ENCODE data around the gene CENPP.

Gene CENPP

DNA sequence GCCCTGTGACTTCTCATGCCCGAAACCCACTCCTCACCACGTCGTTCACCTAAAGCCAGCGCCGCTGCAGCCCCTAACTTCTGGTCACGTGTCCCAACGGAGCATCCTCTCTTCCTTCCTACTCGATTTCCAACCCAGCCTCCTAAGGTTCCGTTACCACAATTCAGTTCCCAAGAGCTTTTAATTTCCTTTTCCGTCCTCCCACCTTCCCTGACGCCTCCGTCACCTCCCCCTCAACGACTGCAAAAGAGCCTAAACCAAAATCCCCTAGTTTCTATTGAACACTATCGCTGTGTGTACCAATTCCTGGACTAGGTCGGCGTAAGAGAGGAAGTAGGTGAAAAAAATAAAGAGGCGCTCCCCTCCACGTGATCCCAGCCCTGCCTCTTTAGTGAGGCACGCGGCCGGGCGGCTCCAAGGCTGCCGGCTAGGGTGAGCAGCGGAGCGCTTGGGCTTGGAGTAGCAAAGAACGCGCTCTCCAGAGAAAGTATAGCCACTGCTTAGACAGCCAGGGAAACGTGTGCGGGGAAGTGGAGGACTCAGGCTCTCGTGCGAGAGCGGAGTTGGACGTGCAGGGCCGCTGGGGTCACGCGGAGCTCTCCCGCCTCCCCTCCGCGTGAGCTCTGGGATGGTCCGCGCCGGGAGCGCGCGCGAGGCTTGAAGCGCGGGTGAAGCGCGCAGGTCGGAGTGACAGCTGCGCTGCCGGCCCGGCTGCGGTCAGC is at the start of gene CENPP, which contains the start of gene NOL8:
Gene CENPP (plus strand): TSS at position 685 of the 722 bp plus-strand sequence.
Gene NOL8 (minus strand): TSS at position 82 of the 722 bp plus-strand sequence. CDS start 1,189 bp downstream, outside the sequence.
- peak; percentile 70 for DNase-seq

DNA sequence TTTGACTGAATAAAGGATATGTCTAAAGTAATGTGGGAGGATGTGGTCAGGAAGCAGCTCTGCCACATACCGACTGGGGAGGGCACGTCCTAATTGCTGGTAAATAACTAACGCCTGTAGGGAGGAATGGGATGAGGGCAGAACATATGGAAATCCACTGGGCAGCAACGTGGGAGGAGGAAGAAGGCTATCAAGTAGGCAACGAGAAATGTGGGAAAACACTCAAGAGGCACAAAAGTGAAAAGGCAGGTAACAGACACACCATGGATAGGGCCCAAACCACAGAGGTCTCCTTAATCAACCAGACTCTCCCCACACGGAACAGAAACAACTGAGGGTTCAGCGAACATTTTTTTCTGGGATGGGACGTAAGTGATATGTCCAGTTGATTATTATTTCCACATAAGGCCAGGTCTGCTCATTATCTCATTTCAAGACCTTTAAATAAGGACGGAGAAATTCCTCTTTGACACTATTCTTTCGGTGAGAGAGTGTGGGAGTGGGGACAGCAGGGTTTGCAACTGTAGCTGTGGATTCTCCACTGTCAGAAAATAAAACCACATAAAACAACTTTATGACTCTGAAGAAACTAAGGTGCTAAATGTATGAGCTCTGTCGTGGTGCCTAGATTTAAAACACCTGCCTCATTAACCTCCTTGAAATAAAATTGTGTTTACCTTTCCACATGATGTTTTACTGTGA is 49.3 kb upstream of the CENPP start:
- DNase-seq, result no peak

GRCh38 chr9:92278110-92278509 is 47.6 kb upstream of the CENPP start:
- DNase-seq, result no peak

GRCh38 chr9:92279302-92279701 is 46.5 kb upstream of the CENPP start:
- DNase-seq, result no peak

DNA sequence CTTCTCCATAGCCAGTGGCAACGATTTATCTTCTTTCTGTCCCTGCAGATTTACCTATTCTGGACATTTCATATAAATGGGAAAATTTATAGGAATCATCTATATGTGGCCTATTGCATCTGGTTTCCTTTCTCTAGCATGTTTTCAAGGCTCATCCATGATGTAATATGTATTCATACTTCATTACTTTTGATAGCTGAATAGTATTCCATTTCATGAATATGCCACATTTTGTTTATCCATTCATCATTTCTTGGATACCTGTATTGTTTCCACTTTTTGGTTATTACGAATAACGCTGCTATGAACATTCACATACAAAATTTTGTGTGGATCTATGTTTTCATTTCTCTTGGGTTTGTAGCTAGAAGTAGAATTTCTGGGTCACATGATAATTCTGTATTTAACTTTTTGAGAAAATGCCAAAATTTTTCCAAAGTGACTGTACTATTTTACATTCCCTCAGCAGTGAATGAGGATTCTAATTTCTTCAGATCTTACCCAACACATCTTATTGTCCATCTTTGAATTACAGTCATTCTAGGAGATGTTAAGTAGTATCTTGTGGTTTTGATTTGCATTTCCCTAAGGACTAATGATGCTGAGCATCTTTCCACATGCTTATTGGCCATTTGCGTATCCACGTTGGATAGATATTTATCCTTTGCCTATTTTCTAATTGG is 35.9 kb upstream of the CENPP start:
- DNase-seq, result no peak

- no peak for DNase-seq
These were observed 34.8 kb upstream of the CENPP start for GRCh38 chr9:92290785-92291429.

GRCh38 chr9:92291577-92291976 is 34.2 kb upstream of the CENPP start:
- no peak for DNase-seq

GRCh38 chr9:92292338-92293074 is 33.2 kb upstream of the CENPP start:
- DNase-seq, result no peak

DNA sequence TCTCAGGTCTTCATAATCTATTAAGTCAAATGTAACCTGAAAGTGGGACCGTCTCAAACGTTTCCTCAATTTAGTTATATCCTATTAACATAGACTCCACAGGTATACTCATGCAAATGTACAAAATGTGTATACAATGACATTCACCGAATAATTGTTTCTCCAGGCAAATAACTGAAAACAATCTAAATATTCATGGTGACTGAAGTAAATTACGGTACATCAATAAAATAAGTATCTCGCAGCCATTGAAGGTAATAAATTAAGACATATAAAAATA is 32.7 kb upstream of the CENPP start:
- DNase-seq, result no peak

- DNase-seq, result peak; percentile 76
These were observed 32.1 kb upstream of the CENPP start, which contains the start of gene IARS1 for GRCh38 chr9:92293452-92294296. Gene IARS1, minus strand, starts transcription at chr9:92293697. Its CDS starts 4,278 bp downstream, at chr9:92289419.

DNA sequence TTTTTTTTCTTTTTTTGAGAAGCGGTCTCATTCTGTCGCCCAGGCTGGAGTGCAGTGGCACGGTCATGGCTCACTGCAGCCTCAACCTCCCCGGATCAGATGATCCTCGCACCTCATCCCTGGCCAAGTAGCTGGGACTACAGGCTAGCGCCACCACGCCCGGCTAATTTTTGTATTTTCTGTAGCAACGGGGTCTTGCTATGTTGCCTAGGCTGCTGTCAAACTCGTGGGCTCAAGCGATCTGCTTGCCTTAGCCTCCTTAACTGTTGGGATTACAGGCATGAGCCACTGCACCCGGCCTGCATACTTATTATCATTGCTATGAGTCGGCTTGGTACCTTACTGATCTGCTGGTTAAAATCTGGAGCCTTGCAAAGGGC is 31.5 kb upstream of the CENPP start:
- DNase-seq, result peak; percentile 5

GRCh38 chr9:92295240-92295790 is 30.4 kb upstream of the CENPP start:
- no peak for DNase-seq

GRCh38 chr9:92295827-92296258 is 29.9 kb upstream of the CENPP start:
- DNase-seq, result no peak

GRCh38 chr9:92297611-92298010 is 28.1 kb upstream of the CENPP start:
- DNase-seq, result no peak

DNA sequence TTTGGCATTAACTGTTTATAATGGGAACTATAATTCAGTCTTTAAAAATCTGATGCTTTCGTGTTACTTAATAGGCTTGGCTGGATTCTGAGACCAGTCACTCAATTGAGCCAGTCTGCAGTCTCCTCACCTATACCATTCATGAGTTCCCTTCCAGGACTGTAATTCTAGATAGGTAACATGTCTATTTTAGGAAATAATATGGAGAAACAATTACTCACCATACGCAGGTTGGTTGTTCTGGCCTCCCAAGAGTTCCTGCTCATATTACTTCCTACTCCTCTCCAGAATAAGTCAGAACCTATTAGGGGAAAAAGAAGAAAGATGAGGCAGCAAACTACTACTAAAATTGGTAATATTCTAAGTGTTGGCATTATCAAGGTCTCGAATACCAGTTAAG is 27.7 kb upstream of the CENPP start:
- DNase-seq, result no peak

DNA sequence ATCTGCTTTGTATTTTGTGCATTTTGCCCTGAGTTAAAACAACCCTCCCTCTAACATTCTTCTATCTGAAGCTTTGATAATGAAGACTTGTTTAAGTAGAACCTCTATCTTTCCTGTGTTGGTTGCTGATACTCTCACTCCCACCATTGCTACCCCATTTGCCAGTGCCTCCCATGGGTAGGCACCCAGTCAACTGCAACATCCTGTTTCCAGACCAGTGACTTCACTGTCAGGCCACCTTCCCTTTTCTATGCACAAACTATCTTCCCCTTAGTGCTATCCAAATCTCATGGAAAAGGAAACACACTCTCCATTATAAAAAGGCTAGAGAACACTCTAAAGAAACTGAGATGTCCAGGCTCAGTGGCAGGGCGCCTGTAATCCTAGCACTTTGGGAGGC is 26.6 kb upstream of the CENPP start:
- no peak for DNase-seq

DNA sequence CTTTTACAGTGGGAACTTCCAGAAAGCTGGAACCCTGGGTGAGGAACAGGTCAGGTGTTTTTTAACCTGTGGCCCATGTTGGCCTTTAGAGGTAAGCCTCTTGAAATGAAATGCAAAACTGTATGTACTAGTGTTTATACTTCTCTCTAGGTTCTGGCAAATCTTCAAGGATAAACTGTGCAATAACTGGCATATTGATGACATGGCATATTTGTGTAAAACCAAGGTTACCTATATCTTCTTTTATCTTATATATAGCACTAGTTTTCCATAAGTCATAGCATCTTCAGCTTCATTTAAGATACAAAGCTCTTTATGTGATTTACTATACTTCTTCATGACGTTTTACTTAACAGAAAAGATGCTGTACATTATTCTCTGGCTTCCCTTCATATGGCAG is 24.8 kb upstream of the CENPP start:
- DNase-seq, result no peak

DNA sequence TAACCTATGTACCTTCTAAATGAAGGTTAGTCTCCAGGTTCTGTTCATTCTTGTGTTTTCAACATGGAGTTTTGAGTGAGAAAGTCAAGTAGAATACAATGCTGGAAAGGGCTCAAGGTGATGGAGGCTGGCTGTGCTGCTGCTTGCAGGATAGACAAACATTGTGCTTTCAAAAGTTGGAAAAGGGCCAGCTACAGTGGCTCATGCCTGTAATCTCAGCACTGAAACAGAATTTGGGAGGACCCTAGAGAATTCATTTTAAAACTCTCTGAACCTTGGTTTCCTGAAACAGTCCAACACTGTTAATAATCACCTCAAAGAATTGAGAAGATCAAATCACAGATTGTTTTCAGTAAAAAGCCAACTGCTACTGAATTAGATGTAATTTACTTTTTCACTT is 16.9 kb upstream of the CENPP start:
- DNase-seq, result no peak

DNA sequence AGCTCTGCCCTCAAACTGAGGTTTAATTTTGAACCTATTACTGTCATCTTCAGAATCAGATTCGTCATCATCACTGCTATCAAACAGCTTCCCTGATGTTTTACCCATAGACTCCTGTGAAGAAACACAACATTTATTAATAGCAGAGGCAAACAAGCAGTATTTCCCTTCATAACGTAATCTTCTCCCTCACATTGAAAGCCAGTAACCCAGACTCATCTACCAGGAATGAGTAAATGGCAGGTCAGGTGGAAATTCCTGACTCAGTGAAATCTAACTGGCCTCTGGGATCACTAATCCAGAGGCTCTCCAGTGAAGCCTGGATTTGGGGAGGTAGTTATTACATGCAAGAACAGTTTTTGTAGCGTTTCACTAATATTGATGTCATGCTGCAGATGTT is 15.2 kb upstream of the CENPP start:
- DNase-seq, result no peak

DNA sequence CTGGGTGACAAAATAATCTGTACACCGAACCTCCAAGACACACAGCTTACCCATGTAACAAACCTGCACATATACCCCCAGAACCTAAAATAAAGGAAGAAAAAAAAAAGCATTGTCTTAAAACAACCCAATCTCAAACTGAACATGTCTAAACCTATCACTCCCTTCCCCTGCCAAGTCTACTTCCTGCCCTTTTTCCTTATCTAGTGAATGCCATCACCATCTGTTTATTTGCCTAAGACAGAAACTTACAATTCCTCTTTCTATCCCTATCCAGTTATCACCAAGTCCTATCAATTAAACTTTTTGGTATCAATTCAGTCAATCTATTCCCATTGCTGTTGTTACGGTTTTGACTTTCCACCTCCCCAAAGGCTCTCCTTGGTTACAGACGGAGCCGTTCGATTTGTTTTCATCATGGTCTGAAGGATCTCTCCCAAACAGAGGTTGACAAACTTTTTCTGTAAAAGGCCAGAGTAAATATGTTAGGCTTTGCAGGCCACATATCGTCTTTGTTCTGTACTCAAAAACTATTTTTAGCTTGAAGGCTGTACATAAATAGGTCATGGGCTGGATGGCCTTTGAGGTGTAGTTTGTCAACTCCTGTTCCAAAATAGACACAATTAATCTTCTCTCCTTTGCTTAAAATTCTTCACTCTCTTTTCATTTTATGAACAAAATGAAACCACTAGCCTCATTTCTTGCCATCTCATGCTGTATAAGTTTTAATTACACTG is 12.7 kb upstream of the CENPP start:
- no peak for DNase-seq

GRCh38 chr9:92313624-92314012 is 12.1 kb upstream of the CENPP start:
- DNase-seq, result no peak
